ENCODE results near the gene IGFBP4. TPM values are rescaled to one million over a fixed set of nuclear protein-coding genes. Genes with fewer than 3 reads are reported as not detected.

The IGFBP4 gene
- total and polyA plus RNA-seq, 2 donors from 2014 or later, result 545 to 743 TPM

DNA sequence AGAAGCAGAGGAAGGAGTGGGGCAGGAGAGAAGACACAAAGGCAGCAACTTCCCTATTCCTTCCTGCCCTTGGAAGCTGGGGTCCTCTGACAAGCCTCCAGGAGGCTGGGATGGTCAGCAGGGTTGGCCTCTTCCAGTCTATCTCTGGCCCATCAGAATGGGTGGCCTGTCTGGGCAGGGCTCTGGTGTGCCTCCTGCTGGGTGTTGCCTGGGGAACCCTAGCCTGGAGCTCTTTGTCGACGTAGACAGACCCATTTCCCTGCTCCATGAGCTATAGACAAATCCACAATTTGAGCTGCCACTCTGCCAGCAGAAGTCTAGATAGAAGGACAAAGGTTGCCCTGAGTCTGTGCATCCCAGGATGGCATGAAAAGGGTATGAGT, 11.4 kb downstream of the IGFBP4 start:
- TF ChIP-seq, protein P1, sequence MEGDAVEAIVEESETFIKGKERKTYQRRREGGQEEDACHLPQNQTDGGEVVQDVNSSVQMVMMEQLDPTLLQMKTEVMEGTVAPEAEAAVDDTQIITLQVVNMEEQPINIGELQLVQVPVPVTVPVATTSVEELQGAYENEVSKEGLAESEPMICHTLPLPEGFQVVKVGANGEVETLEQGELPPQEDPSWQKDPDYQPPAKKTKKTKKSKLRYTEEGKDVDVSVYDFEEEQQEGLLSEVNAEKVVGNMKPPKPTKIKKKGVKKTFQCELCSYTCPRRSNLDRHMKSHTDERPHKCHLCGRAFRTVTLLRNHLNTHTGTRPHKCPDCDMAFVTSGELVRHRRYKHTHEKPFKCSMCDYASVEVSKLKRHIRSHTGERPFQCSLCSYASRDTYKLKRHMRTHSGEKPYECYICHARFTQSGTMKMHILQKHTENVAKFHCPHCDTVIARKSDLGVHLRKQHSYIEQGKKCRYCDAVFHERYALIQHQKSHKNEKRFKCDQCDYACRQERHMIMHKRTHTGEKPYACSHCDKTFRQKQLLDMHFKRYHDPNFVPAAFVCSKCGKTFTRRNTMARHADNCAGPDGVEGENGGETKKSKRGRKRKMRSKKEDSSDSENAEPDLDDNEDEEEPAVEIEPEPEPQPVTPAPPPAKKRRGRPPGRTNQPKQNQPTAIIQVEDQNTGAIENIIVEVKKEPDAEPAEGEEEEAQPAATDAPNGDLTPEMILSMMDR (IDR thresholded peaks at IDR 0.05; ENCODE audit: borderline replicate concordance, extremely low read depth, insufficient read depth), result no peak
- Histone ChIP-seq H3K4me3 (ENCODE audit: low read length in 3 of 3) (no peak overlapping the region), H3K4me1 (ENCODE audit: control insufficient read depth in 2 of 3, insufficient read depth in 2 of 3, low read depth in 1 of 3, low read length in 3 of 3) (peaks cover 8 to 57% (median 47%) of the 10 kb centered on the region in 3 donors), H3K36me3 (ENCODE audit: control insufficient read depth in 2 of 3, insufficient read depth in 3 of 3, low read length in 3 of 3) (peaks cover 0 to 46% (median 19%) of the 10 kb centered on the region in 3 donors), H3K9ac (ENCODE audit: low read length in 3 of 3) (no peak overlapping the region), H3K27ac (ENCODE audit: low read depth in 2 of 2, low read length in 2 of 2) (peak overlapping the region in 1 of 2 donors; percentile 34), H3K9me3 (ENCODE audit: control insufficient read depth in 2 of 3, insufficient read depth in 1 of 3, low read length in 3 of 3) (no peaks in the 10 kb centered on the region), H3K27me3 (ENCODE audit: control insufficient read depth, insufficient read depth, low read length) (no peaks in the 10 kb centered on the region)
- intact Hi-C loops (cut with DNase I), result no loop called here
- FAIRE-seq (no peak), DNase-seq (peak in 2 of 5 donors; percentile 19 to 22)

DNA sequence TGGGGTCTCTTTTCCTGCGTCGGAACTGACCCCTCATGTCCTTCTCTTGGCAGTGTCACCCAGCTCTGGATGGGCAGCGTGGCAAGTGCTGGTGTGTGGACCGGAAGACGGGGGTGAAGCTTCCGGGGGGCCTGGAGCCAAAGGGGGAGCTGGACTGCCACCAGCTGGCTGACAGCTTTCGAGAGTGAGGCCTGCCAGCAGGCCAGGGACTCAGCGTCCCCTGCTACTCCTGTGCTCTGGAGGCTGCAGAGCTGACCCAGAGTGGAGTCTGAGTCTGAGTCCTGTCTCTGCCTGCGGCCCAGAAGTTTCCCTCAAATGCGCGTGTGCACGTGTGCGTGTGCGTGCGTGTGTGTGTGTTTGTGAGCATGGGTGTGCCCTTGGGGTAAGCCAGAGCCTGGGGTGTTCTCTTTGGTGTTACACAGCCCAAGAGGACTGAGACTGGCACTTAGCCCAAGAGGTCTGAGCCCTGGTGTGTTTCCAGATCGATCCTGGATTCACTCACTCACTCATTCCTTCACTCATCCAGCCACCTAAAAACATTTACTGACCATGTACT, 13.2 kb downstream of the IGFBP4 start:
- Histone ChIP-seq H3K9me3 (ENCODE audit: control insufficient read depth in 2 of 3, insufficient read depth in 1 of 3, low read length in 3 of 3) (no peaks in the 10 kb centered on the region), H3K4me1 (ENCODE audit: control insufficient read depth in 2 of 3, insufficient read depth in 2 of 3, low read depth in 1 of 3, low read length in 3 of 3) (peaks cover 11 to 52% (median 49%) of the 10 kb centered on the region in 3 donors), H3K4me3 (ENCODE audit: low read length in 3 of 3) (no peak overlapping the region), H3K36me3 (ENCODE audit: control insufficient read depth in 2 of 3, insufficient read depth in 3 of 3, low read length in 3 of 3) (peaks cover 0 to 46% (median 19%) of the 10 kb centered on the region in 3 donors), H3K9ac (ENCODE audit: low read length in 3 of 3) (no peak overlapping the region), H3K27ac (ENCODE audit: low read depth in 2 of 2, low read length in 2 of 2) (peak overlapping the region in 1 of 2 donors; percentile 73), H3K27me3 (ENCODE audit: control insufficient read depth, insufficient read depth, low read length) (no peaks in the 10 kb centered on the region)
- FAIRE-seq (no peak), DNase-seq (peak in 2 of 5 donors; percentile 39 to 78)
- TF ChIP-seq, protein P1 (IDR thresholded peaks at IDR 0.05; ENCODE audit: borderline replicate concordance, extremely low read depth, insufficient read depth), result no peak
- intact Hi-C loops (cut with DNase I), result no loop called here

GRCh38 chr17:40457369-40457768, 14.1 kb downstream of the IGFBP4 start:
- Histone ChIP-seq H3K4me3 (ENCODE audit: low read length in 3 of 3) (no peak overlapping the region), H3K27me3 (ENCODE audit: control insufficient read depth, insufficient read depth, low read length) (no peaks in the 10 kb centered on the region), H3K36me3 (ENCODE audit: control insufficient read depth in 2 of 3, insufficient read depth in 3 of 3, low read length in 3 of 3) (peaks cover 0 to 42% (median 16%) of the 10 kb centered on the region in 3 donors), H3K27ac (ENCODE audit: low read depth in 2 of 2, low read length in 2 of 2) (peak overlapping the region in 1 of 2 donors; percentile 20), H3K9me3 (ENCODE audit: control insufficient read depth in 2 of 3, insufficient read depth in 1 of 3, low read length in 3 of 3) (no peaks in the 10 kb centered on the region), H3K4me1 (ENCODE audit: control insufficient read depth in 2 of 3, insufficient read depth in 2 of 3, low read depth in 1 of 3, low read length in 3 of 3) (peaks cover 11 to 49% (median 46%) of the 10 kb centered on the region in 3 donors), H3K9ac (ENCODE audit: low read length in 3 of 3) (no peak overlapping the region)
- DNase-seq (peak in 2 of 5 donors; percentile 10 to 32), FAIRE-seq (no peak)
- intact Hi-C loops (cut with DNase I), result no loop called here
- TF ChIP-seq, protein P1 (IDR thresholded peaks at IDR 0.05; ENCODE audit: borderline replicate concordance, extremely low read depth, insufficient read depth), result no peak
